HCEC 1CT (cell line): ENCODE measurements around the gene LRRN4.
A peak's percentile ranks its signal among the peaks of the same experiment; 100 is the strongest.
"Not testable (repeated sequence)": the region's sequence is repeated elsewhere in the genome, so short reads cannot be mapped to it uniquely, and the experiment has no call there.

Experiments
- DNase-seq: peaks from one replicate; pipeline ENCODE4 v3.0.0-alpha.2; 2017

LRRN4 gene

DNA sequence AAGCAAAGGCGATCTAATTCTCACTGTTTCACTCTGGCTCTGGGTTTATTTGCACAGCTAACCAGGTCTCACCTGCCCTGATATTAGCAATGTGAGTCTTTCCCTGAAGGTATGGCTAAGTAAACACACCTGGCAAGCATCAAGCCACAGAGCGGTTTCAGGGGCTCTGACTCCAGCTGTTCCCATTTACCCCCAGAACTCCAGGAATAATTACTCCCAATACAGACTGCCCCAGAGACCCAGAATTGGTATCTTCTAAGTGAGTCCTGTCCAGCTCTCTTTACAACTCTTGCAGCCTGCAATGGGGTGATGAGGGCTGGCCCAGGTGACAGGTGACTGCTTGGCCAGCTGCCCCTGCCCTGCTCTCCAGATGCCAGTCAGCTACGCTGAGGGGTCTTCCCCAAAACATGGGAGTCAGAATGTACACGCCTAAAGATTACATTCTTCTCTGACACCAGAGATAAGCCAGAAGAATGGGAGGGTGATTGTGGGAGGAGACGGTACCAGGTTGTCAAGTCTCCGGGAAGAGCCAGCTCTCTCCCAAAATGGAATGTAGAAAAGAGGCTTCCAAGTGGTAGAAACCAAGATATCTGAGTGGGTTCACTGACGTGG, 4.9 kb upstream of the LRRN4 start:
- no peak for DNase-seq

DNA sequence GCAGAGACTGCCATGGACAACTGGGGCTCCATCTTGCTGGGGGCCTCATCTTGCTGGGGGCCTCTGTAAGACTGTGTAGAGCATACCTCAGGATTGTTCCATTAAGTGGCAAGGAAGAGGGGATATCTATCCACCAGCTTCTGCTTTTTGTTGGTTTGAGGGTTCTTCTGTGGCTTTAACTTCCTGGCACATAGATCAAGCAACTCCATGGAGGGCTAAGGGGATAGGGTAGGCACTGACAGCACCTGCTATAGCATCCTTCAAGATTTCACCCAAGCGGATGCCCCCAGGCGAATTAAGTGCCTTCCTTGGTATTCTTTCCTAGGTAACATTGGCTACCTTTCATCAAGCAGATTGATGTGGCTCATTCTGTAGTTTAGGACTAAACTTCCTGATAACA, 3.8 kb upstream of the LRRN4 start:
- DNase-seq: no peak

DNA sequence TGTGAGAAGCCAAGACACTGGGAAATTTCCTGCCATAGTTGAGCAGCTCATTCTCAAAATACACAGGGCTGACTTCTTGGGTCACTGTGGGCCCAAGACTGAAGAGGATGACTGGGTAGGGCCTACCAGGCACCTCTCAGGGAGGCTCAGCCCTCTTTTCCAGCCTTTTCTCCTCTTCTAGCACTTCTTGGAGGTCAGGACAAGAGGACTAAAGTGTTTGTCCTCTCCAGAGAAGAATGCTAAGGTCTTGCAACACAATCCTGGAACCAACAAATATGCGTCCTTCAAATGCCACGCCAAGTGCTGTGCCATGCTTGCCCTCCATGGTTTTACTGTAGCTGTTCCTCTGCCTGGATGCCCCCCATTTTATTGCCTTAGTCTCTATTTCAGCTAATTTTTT, 3.3 kb upstream of the LRRN4 start:
- DNase-seq: no peak

DNA sequence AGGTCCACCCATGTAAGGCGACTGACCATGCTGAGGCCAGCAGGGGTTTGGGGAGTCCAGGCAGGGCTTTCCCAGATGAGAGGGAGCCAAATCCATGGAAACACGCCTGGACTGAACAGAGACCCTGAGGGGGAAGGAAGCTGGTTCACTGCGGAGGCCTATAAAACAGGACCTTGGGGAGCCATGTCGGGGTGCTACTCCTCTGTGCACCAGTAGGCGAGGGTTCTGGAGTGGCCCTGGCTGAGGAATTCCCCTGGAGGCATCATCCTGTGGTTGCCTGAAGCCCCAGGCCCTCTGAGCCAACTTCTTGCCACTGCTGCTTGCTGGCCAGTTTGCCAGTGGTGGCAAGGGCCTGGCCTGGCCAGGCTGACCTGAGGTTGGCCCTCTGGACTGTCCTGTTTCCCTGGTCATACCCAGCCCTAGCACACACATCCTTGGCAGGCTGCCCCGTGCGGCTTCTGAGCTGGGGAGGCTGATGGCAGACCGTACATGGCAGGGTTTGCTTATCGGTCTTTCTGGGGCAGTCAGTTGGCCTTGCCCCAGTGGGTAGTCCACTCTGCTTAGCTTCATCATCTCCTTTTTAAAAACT, 2.2 kb upstream of the LRRN4 start:
- DNase-seq: no peak

DNA sequence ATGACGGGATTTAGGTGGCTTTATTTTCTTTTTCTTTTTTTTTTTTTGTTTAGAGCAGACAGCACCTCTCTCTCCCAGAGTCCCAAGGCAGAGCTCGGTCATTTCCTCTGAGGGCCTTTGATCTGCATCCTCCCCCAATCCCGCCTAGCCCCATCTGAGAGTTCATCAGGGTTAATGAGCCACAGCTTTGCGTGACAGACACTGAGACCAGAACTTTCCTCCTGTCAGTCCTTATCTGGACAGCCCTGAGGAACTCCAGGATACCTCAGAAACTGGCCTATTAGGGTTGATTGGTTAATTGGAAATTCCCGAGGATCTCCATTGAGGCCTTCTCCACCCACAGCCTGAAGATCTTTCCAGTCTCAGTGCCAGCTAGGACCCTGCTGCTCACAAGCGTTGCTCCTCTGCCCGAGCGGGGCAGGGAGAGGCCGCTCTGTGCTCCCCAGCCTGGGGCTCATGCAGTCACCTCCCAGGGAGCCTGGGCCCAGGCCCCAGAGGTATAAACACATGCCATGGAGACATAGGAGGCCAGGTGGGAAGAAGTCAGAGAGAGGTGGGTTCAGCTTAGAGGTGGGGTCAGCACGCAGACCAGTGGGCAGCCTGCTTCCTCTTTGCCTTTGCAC, 1.4 kb upstream of the LRRN4 start:
- DNase-seq: no peak

DNA sequence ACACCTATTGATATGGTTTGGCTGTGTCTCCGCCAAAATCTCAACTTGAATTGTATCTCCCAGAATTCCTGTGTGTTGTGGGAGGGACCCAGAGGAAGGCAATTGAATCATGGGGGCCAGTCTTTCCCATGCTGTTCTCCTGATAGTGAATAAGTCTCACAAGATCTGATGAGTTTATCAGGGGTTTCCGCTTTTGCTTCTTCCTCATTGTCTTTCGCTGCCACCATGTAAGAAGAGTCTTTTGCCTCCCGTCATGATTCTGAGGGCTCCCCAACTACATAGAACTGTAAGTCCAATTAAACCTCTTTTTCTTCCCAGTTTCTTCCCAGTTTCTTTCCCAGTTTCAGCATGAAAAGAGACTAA, 810 bp upstream of the LRRN4 start:
- not testable (repeated sequence) for DNase-seq

DNA sequence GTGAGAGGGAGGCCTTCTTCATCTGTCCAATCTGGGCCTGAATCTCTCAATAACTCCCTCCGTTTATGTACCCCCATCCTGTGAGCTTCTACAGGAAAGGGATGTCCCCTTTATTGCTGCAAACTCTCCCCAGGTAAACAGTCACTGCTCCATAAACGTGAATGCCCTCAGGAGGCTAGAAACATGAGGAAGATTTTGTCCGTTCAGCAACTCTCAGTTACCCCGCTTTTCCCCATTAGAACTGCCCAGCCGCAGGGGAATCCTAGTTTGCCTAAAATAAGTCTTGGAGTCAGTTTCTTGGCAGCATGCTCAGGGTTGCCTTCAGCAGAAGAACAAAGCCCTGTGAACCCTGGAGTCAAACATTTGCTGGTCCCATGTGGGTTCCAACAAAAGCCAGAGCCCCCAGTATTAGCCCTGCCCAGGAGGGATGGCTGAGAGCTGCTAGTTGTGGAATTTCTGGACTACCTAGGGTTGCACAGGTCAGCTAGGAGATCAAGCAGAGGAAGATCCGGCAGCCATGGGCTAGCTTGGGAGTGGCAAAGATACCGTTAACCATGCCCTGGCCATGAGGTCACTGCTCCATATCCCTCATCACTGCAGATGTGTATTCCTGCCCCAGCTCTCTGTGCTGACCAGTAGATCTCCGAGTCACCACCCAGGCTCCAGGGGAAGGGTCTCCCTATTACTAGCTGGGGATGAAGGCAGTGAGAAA, 640 bp downstream of the LRRN4 start:
- no peak for DNase-seq

DNA sequence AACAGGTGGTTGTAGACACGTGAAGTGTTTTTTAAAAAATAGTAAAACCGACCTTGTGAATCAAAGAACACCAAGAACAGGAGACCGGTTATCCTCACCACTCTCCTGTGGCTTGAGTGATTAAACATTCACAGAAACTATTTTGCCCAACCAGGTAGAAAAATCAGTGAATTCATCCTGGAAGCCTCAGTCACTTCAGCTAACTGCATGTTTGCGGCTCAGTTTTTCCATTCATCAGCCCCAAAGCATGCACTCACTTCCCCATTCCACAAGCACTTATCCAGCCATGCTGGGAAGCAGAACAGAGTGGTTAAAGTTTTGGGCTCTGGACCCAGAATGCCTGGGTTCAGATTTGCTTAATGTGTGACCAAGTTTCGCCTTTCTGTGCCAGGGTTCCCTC, 2.4 kb downstream of the LRRN4 start:
- peak; percentile 63 for DNase-seq

DNA sequence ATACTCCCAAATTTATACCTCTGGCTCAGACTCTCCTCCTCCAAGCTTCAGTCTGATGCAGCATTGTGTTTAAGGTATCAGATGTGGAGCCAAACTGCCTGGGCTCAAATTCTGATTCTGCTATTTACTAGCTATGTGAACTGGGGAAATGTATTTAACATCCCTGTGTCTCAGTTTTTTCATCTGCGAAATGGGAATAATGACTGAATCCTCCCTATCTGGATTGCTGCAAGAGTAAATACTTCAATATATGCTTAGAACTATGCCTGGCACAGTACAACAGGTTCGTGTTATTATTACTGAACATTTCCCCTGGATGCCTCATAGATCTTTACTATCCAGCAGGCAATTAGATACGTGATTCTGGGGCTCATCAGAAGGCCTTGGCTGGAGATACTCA, 5.5 kb downstream of the LRRN4 start:
- DNase-seq: no peak

DNA sequence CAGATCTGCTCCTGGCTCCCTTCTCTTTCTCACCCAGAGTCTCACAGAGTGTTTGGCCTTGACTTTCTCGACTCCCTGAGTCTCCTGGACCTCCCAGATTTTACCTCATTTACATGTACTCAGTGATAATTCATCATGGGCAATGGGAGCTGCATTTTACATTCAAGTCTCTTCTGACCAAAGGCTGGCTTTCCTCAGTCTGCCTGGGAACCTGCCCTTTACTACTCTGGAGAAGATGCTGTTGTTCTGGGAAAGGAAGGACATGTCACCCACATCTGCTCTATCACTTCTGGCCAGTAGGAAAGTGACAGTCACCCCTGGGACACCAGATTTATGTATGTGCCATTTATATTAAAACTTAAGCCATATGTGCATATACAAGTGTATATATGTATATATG, 7.4 kb downstream of the LRRN4 start:
- no peak for DNase-seq

DNA sequence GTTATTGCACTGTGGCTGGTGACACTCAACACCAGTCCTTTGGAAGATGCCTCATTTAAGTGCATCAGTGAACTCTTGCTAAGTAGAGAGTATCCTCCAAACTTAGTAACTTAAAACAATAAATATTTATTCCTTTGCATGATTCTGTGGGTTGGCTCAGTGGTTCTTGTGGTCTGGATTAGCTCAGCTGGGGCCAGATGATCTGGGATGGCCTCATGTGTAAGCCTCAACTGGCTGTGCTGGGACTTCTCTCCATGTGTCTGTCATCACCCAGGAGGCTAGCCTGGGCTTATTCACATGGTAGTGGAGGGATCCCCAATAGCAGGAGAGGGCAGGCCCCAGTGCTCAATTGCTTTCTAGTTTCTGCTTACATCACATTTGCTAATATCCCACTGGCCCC, 8.3 kb downstream of the LRRN4 start:
- DNase-seq: peak; percentile 40

DNA sequence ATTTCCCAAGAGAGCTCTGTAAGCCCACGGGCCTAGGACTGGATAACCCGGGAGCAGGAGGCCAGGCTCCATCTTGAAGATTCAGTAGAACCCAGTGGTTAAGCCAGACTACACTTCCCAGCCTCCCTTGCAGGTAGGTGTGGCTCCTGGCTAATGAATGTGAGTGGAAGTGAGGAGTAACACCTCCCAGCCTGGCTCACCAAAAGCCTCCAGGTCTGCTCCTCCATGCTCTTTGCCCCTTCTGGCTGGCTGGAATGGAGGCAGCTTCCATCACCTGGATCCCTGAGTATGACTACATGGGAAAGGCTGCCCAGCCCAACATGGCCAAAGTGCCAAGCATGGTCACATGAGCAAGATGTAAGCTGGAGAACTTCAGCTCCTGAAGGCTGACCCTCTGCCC, 9.7 kb downstream of the LRRN4 start:
- DNase-seq: no peak

DNA sequence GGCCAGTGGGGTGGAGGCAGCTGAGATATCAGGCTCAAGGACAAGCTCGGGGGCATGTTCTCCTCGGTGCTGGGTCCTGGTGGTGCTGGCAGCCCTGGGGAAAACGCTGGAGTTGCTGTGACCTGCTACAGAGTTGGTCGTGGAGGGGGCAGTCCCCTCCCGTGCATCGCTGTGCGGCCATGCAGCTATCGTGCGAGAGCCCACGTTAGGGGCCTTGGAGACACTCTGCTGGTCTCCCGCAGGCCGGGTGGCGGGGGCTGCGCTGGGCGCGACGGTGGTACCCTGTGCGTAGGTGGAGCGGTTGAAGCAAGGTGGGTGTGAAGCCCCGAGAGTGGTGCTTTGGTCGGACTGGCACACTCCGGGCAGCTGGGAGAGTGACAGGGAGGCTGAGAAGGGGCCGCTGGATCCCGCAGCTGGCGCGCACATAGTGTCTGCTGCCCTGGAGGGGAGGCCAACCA, 12.0 kb downstream of the LRRN4 start:
- DNase-seq: no peak

DNA sequence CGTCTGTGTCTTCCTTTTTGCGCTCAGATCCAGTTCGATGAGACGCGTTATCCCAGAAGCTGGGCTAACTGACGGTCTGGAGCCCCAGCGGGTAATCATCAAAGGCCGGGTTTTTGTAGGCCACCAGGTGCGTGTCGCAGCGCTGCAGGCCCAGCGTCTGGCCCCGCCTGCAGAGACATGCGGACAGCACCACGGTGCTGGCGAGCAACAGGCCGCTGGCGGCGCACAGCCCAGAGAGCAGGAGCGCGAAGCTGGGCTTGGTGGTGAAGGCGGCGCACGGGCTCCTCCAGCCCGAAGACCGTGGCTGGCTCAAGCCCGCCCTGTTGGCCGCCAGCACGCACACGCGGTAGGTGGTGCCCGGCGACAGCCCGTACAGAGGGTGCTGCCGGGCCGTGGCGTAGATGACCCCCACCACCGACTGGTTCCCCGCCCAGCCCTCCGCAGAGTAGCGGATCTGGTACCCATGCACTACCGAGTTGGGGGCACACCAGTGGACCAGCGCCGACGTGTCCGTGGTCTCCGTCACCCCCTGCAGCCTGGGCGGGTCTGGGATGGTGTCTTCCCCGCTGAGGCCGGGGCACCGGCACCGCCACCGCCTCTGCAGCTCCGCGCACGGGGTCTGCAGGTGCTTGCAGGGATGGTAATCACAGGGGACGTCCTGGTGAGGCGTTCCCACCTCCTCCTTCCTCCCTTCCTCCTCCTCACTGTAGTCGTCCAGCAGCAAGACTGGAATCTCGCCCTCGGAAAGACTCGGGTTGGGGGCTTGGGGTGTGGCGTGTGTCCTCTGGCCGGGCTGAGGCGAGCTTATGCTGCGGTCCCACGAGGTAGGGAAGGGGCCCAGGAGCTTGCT, 12.7 kb downstream of the LRRN4 start:
- DNase-seq: no peak

DNA sequence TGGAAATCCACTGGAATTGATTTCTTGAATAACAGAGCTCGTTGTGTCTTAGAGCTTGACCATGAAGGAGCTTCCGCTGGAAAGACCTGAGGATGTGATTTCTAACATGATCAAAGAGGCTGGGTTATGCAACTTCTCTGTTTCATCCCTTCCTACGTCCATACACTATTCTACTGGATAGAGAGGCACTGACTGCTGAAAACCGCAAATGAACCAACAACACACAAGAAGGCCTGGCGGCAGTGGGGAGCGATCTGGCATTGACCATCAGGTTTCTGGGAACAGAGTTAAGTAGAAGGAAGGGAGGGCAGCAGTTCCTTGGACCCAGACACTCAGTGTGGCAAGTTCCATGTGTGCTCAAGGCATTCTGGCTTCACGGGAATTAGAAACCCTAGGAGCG, 13.3 kb downstream of the LRRN4 start:
- no peak for DNase-seq

DNA sequence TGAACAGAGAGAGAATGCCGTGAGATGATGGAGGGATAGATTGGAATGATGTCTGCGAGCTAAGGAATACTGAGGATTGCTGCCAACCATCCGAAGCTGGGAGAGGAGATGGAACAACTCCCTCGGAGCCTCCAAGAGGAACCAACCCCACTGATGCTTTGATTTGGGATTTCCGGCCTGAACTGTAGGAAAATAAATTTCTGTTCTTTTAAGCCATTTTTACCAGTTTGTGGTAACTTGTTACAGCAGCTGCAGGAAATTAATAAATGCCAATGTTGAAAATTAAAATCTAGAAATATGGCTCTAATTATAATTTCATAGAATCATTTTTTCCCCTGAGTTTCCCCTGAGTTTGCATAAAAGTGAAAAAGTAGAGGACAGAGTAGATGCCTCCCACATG, 14.1 kb downstream of the LRRN4 start:
- no peak for DNase-seq

DNA sequence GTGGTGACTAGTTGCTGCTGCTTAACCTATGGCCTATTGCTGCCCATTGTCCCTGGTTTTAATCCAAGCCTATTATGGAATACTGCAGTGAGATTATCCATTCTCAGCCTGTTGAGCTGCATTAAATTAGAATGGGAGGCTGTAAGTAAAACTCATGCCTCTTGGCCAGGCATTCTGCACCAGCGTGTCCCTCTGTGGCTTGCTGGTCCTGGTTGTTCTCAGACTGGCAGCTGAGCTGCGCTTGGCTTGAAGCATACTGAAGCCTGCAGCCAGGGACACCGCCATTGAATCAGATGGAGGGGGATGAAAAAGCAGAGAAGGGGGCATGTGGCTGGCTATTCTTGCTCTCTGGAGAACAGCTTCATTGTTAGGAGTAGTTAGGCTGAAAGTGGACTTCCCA, 15.6 kb downstream of the LRRN4 start:
- DNase-seq: no peak

DNA sequence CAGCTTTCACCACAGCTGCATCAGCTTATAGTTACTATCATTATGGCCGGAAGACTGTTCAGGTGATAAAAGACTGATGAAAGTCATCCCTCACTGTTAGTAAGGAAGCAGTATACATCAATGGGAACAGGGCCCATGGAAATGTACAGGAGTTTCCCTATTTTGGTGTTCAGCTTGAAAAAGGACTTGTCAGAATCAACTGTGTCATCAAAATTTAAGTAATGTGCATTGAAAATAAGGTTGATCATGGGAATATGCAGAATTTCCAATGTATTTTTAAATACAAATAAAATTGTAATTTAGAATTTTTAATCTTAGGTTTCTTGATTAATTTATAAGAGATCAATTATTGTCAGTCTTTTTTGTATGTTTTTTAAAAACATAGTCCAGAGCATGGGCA, 16.8 kb downstream of the LRRN4 start:
- no peak for DNase-seq

DNA sequence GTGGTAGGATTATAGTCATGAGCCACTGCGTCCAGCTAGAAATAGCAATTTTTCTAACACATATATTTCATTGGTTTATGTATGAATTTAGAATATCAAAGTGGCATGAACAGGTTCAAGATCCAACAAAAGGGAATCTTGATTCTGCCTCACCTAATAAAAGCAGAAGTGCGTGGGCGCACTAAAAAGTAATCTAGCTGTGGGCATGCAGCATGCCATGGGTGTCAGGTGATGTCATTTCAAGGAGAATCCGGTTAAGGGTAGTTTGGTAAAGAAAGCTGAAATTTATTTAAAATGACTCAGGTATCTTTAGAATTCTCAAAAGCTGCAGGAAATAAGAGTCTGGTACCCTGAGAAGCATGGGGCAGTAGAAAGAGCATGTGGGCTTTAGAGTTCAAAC, 17.6 kb downstream of the LRRN4 start:
- DNase-seq: no peak

DNA sequence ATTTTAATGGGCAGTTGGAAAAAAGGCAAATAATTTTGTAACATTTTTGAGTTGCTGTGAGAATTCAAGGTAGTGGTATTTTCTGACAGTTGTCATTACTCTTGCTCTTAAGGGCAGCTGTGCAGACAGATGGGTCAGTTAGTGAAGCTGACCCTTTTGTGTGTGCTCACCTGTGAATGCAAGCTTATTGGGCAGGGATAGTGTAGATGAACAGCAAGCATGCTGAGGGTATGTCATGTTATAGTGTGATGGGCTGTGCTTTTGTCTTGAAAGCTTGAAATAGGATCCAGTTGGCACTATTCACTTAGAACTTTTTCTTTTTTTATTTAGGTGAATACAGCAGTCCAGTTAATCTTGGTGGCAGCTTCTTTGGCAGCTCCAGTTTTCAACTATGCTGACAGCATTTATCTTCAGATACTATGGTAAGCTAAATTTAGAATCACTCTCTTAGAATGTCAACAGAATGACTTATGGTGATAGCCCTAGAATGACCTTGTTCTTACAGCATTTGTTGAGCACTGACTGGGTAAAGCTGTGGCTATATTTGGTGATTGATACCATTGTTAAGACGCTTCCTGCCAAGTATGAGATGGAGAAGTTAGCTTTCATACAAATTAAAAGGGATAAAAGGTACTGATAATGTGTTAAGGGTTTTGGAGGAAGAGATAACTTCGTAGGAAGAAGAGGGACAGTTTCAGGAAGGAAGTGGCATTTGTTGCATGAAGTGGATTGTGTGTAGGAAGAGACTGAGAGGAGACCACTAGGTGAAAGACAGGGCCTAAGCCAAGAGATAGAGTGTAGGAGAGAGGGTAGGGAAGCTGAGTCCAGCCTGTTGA, 19.5 kb downstream of the LRRN4 start:
- peak; percentile 12 for DNase-seq

DNA sequence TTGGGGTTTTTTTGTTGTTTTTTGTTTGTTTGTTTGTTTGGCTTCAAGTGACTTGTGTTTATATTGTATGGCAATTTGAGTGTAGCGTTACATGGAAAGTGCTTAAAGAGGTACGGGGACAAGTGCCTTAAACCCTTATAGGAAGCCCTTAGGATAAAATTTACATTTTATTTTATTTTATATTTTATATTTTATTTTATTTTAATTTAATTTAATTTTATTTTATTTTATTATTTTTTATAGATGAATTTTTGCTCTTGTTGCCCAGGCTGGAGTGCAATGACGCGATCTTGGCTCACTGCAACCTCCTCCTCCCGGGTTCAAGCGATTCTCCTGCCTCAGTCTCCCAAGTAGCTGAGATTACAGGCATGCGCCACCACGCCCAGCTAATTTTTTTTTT, 21.0 kb downstream of the LRRN4 start:
- DNase-seq: not testable (repeated sequence)

DNA sequence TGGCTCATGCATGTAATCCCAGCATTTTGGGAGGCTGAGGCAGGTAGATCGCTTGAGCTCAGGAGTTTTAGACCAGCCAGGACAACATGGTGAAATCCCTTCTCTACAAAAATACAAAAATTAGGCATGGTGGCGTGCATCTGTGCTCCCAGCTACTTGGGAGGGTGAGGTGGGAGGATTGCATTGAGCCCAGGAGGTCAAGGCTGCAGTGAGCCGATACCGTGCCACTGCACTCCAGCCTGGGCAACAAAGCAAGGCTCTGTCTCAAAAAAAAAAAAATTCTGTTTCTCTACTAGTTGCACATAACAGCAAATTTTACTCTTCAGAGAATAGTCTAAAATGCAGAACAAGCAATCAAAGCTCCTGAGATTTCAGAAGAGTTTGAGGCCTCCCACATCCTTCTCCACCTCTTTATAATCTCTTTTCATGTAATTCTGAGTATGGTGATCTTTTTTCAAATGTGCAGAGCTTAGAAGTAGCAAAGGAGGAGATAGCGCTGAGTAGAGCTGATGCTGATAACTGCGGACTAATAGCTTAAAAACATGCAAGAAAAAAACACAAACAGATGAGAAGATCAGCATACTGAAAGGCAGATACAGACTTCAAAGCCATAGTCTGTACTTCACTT, 23.3 kb downstream of the LRRN4 start:
- no peak for DNase-seq
